IMR-90 (cell line): ENCODE data around the gene SLX9.
"Not testable (repeated sequence)": the region's sequence is repeated elsewhere in the genome, so short reads cannot be mapped to it uniquely, and the experiment has no call there.

ENCODE experiments used
- CEBPB ChIP-seq: IDR thresholded peaks from 2 replicates; pipeline ENCODE4 v1.6.1; 2012; ENCODE audit warnings: low read depth, low read length, improper control_type of control experiment
- CHD1 ChIP-seq: IDR thresholded peaks from 2 replicates; pipeline ENCODE4 v1.6.1; 2012; ENCODE audit warnings: low read depth, low read length, improper control_type of control experiment
- MAFK ChIP-seq: IDR thresholded peaks from 2 replicates; pipeline ENCODE4 v1.6.1; 2012; ENCODE audit warnings: low read depth, low read length, improper control_type of control experiment
- MXI1 ChIP-seq: IDR thresholded peaks from 2 replicates; pipeline ENCODE4 v1.6.1; 2012; ENCODE audit warnings: low read depth, mild to moderate bottlenecking, low read length, moderate library complexity, borderline replicate concordance
- POLR2A ChIP-seq: IDR thresholded peaks from 2 replicates; pipeline ENCODE4 v1.6.1; 2012; ENCODE audit warnings: mild to moderate bottlenecking, low read depth, low read length
- RAD21 ChIP-seq: IDR thresholded peaks from 2 replicates; pipeline ENCODE4 v1.6.1; 2012; ENCODE audit warnings: low read length, improper control_type of control experiment
- RCOR1 ChIP-seq: IDR thresholded peaks from 2 replicates; pipeline ENCODE4 v1.6.1; 2012; ENCODE audit warnings: mild to moderate bottlenecking, low read length, improper control_type of control experiment; ENCODE audit not compliant: insufficient replicate concordance
- RFX5 ChIP-seq: IDR thresholded peaks from 2 replicates; pipeline ENCODE4 v1.8.0; 2012; ENCODE audit warnings: low read depth, mild to moderate bottlenecking, low read length, moderate library complexity
- SMC3 ChIP-seq: fragments of 150-350 bp; IDR thresholded peaks from 2 replicates; pipeline ENCODE4 v1.6.1; 2016; ENCODE audit warnings: low read depth, mild to moderate bottlenecking, antibody characterized with exemption, low read length, moderate library complexity
- TF ChIP-seq, protein P1 (sequence below): conservative IDR thresholded peaks from 2 replicates; pipeline ENCODE4 v1.5.1; 2012; ENCODE audit warnings: mild to moderate bottlenecking, low read depth, low read length, improper control_type of control experiment
- TF ChIP-seq, protein P2 (sequence below): fragments of 150-350 bp; IDR thresholded peaks from 2 replicates; pipeline ENCODE4 v1.6.1; 2017; ENCODE audit warnings: mild to moderate bottlenecking, antibody characterized with exemption, low read length, low read depth

DNA sequence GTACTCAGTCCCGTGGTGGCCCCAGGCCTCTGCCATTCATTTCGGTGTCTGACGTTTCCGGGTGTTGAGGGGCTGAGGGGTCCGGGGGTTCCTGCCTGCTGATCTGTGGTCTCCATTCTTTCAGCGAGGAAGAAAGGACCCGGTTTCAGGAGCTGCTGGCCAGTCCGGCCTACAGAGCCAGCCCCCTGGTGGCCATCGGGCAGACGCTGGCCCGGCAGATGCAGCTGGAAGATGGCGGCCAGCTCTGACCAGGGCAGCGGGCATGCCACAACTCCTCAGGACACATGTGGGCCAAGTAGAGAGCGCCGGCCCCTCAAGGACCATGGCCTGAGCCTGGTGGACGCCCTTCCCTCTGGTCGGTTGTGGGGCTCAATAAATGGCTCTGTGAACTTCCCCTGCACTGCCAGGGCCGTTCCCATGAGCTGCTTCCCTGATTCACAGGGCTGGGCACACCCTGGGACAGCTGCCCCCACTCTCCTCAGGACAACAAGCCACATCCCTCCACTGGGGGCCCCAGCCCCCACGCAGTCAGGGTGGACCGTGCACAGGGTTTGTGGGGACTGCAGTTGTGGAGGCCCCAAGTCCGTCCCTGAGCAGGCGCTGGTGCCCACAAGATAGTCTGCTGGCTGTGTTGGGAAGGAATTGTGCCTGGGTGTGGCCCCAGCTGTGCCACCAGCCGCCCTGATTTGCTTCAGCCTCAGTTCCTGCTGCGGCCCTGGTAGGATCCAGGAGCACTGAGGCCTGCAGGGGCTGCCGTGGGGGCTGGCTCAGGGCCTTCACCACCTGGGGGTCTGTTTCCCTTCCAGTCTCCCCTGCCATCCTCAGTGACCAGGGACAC lies 36.9 kb downstream of the SLX9 start:
- TF ChIP-seq, protein P1, sequence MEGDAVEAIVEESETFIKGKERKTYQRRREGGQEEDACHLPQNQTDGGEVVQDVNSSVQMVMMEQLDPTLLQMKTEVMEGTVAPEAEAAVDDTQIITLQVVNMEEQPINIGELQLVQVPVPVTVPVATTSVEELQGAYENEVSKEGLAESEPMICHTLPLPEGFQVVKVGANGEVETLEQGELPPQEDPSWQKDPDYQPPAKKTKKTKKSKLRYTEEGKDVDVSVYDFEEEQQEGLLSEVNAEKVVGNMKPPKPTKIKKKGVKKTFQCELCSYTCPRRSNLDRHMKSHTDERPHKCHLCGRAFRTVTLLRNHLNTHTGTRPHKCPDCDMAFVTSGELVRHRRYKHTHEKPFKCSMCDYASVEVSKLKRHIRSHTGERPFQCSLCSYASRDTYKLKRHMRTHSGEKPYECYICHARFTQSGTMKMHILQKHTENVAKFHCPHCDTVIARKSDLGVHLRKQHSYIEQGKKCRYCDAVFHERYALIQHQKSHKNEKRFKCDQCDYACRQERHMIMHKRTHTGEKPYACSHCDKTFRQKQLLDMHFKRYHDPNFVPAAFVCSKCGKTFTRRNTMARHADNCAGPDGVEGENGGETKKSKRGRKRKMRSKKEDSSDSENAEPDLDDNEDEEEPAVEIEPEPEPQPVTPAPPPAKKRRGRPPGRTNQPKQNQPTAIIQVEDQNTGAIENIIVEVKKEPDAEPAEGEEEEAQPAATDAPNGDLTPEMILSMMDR: not testable (repeated sequence)
- TF ChIP-seq MXI1, CHD1, MAFK, POLR2A, RFX5, RAD21, RCOR1, SMC3, CEBPB: not testable (repeated sequence)
- TF ChIP-seq, protein P2, sequence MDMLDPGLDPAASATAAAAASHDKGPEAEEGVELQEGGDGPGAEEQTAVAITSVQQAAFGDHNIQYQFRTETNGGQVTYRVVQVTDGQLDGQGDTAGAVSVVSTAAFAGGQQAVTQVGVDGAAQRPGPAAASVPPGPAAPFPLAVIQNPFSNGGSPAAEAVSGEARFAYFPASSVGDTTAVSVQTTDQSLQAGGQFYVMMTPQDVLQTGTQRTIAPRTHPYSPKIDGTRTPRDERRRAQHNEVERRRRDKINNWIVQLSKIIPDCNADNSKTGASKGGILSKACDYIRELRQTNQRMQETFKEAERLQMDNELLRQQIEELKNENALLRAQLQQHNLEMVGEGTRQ: not testable (repeated sequence)
